Measurements from ENCODE around the gene C1orf159. TPM values are rescaled to one million over a fixed set of nuclear protein-coding genes. Genes with fewer than 3 reads are reported as not detected.

C1orf159 gene
- total RNA-seq, 2 donors from 2014 or later: 23.1 to 29.5 TPM

DNA sequence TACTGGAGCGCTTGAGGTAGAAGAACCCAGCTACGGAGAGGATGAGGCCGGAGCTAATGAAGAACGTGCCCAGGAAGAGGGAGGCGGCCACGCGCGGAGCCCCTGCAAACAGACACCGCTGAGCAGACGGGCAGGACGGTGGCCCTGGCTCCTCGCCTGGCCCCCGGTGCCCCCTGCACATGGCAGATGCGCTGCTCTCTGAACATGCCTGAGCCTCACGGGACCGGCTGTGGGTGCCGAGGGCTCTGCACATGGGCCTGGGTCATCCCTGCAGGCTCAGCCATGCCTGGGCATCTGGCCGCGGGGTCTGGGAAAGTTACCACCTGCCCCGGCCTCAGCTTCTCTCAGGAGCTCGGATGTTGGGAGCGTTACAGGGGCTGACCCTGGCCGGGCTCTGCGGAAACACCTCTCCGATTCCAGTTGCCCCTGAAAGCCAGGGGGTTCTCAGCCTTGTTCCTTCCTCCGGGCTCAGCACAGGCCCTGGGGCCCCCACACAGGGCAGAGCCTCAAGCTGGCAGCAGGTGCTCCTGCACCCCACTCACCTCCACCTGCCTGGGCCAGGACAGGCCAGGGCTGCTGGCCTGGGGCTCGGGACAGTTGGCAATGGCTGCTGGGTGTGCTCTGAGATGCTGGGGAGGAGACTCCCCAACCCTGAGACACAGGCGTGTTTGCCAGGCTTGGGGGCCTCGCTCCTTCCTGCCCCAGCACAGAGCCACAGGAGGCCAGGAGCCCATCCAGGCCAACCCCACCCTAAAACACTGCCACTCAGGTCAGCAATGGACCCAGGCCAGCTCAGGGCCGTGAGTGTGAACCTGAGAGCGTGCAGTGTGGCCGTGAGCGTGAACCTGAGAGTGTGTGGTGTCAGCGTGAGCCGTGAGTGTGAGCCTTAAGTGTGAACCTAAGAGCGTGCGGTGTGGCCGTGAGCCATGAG, 29.7 kb downstream of the C1orf159 start:
- no peaks in the 10 kb centered on the region for H3K27me3 Mint-ChIP-seq (ENCODE audit: insufficient read depth)
- H3K9me3 Mint-ChIP-seq: no peaks in the 10 kb centered on the region
- TF ChIP-seq, protein P1, sequence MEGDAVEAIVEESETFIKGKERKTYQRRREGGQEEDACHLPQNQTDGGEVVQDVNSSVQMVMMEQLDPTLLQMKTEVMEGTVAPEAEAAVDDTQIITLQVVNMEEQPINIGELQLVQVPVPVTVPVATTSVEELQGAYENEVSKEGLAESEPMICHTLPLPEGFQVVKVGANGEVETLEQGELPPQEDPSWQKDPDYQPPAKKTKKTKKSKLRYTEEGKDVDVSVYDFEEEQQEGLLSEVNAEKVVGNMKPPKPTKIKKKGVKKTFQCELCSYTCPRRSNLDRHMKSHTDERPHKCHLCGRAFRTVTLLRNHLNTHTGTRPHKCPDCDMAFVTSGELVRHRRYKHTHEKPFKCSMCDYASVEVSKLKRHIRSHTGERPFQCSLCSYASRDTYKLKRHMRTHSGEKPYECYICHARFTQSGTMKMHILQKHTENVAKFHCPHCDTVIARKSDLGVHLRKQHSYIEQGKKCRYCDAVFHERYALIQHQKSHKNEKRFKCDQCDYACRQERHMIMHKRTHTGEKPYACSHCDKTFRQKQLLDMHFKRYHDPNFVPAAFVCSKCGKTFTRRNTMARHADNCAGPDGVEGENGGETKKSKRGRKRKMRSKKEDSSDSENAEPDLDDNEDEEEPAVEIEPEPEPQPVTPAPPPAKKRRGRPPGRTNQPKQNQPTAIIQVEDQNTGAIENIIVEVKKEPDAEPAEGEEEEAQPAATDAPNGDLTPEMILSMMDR (conservative IDR thresholded peaks at IDR 0.05): no peak
- Histone ChIP-seq H3K36me3 (ENCODE audit: control insufficient read depth, insufficient read depth, low read length) (no peaks in the 10 kb centered on the region), H3K27me3 (ENCODE audit: control insufficient read depth, insufficient read depth, low read length, poor library complexity, severe bottlenecking) (no peaks in the 10 kb centered on the region), H3K4me1 (ENCODE audit: control insufficient read depth, insufficient read depth, low read length) (no peaks in the 10 kb centered on the region), H3K9ac (ENCODE audit: extremely low read depth, low read length, poor library complexity, severe bottlenecking) (no peak overlapping the region), H3K9me3 (ENCODE audit: control insufficient read depth, low read length) (no peaks in the 10 kb centered on the region), H3K27ac (ENCODE audit: low read depth, low read length) (no peak overlapping the region), H3K4me3 (ENCODE audit: low read length) (no peak overlapping the region)
- no peak overlapping the region for H3K4me3 Mint-ChIP-seq
- peak; percentile 43 for DNase-seq
- H3K36me3 Mint-ChIP-seq (ENCODE audit: low read depth): peaks cover 2% of the 10 kb centered on the region
- 94 to 96% methylated on average over 28 to 38 of the region's 38 CpGs for WGBS, 2 experiments (ENCODE audit: insufficient coverage in 1 of 2, insufficient read length in 1 of 2)
- no peak overlapping the region for H3K27ac Mint-ChIP-seq
- no peaks in the 10 kb centered on the region for H3K4me1 Mint-ChIP-seq

DNA sequence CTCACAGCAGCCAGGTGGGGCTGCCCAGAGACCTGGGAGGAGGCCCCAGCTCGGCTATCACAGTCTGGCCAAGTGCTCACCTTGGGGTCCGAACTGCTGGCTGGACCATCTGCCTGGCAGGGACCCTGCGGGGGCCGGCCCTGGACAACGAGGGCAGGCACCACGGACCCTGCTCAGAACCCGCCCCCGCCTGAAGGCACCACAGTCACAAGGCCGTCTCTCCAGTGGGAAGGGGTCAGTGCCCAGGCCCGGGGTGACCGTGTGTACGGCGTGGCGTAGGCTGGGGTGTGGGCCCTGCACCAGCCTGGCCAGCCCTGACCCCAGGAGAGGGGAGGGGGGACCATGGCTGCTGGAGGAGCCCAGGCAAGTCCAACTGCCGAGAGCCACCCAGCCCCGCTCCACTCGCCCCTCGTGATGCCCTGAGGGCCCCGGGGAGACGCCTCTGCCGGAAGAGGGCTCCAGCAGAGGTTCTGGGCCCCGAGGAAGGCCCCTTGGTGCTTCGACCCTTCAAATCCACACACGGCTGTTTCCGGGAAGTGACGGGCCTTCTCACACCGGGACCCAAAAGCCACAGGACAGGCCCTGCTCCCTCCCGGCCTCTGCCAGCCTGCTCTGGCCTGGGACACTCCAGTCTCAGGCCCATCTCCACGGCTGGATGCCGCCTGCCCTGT, 30.6 kb downstream of the C1orf159 start:
- Histone ChIP-seq H3K27ac (ENCODE audit: low read depth, low read length) (no peak overlapping the region), H3K27me3 (ENCODE audit: control insufficient read depth, insufficient read depth, low read length, poor library complexity, severe bottlenecking) (no peaks in the 10 kb centered on the region), H3K36me3 (ENCODE audit: control insufficient read depth, insufficient read depth, low read length) (no peaks in the 10 kb centered on the region), H3K4me3 (ENCODE audit: low read length) (no peak overlapping the region), H3K4me1 (ENCODE audit: control insufficient read depth, insufficient read depth, low read length) (no peaks in the 10 kb centered on the region), H3K9ac (ENCODE audit: extremely low read depth, low read length, poor library complexity, severe bottlenecking) (no peak overlapping the region), H3K9me3 (ENCODE audit: control insufficient read depth, low read length) (no peaks in the 10 kb centered on the region)
- H3K27me3 Mint-ChIP-seq (ENCODE audit: insufficient read depth): no peaks in the 10 kb centered on the region
- H3K4me1 Mint-ChIP-seq: no peaks in the 10 kb centered on the region
- no peak for DNase-seq
- H3K36me3 Mint-ChIP-seq (ENCODE audit: low read depth): peaks cover 2% of the 10 kb centered on the region
- H3K27ac Mint-ChIP-seq: no peak overlapping the region
- WGBS, 2 experiments (ENCODE audit: insufficient coverage in 1 of 2, insufficient read length in 1 of 2): 89 to 92% methylated on average over 27 to 30 of the region's 30 CpGs
- no peaks in the 10 kb centered on the region for H3K9me3 Mint-ChIP-seq
- TF ChIP-seq, protein P1 (conservative IDR thresholded peaks at IDR 0.05): no peak
- no peak overlapping the region for H3K4me3 Mint-ChIP-seq

DNA sequence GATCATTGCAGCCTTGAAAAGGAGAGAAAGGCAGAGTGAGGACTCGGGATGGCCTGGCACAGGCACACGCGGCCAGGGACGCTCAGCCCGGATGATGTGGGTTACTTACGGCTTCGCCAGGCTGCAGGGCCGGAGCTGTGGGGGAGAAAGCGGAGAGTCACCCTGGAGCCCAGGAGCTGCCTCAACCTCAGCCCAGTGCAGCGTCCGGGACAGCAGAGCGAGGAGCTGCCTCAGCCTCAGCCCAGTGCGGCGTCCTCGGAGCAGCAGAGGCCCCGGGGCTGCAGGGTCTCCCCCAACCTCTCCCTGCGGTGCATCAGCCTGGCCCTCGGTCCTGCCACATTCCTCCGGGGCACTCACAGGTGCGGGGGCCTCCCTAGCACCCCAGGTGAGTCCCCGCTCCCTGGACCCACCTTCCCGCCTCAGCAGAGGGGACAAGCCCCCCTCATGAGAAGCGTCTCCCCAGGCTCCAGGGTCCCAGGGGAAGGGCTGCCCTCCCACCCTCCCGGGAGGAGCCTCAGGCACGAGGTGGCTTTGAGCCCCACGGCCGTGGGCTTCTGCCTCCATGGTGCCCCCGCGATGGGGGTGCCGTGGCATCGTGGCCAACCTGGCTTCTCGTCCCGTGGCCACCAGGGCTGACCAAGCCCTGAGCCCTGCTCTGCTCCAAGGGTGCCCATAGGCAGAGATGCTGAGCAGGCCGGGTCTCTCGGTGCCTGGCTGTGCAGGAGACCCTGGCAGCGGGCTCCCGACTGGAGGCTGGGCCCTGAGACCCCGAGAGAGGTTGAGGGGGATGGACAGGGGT, 31.3 kb downstream of the C1orf159 start:
- H3K4me1 ChIP-seq (ENCODE audit: control insufficient read depth, insufficient read depth, low read length): peaks cover 5% of the 10 kb centered on the region
- H3K27ac Mint-ChIP-seq: no peak overlapping the region
- no peak overlapping the region for H3K9ac ChIP-seq (ENCODE audit: extremely low read depth, low read length, poor library complexity, severe bottlenecking)
- WGBS, 2 experiments (ENCODE audit: insufficient coverage in 1 of 2, insufficient read length in 1 of 2): 93 to 96% methylated on average over 17 to 38 of the region's 38 CpGs
- H3K36me3 ChIP-seq (ENCODE audit: control insufficient read depth, insufficient read depth, low read length): no peaks in the 10 kb centered on the region
- TF ChIP-seq, protein P1 (conservative IDR thresholded peaks at IDR 0.05): no peak
- H3K4me3 ChIP-seq (ENCODE audit: low read length): no peak overlapping the region
- H3K9me3 ChIP-seq (ENCODE audit: control insufficient read depth, low read length): no peaks in the 10 kb centered on the region
- DNase-seq: peak; percentile 38
- H3K27me3 Mint-ChIP-seq (ENCODE audit: insufficient read depth): peaks cover under 1% of the 10 kb centered on the region
- H3K4me1 Mint-ChIP-seq: no peaks in the 10 kb centered on the region
- peaks cover 1% of the 10 kb centered on the region for H3K27me3 ChIP-seq (ENCODE audit: control insufficient read depth, insufficient read depth, low read length, poor library complexity, severe bottlenecking)
- peaks cover 2% of the 10 kb centered on the region for H3K36me3 Mint-ChIP-seq (ENCODE audit: low read depth)
- no peaks in the 10 kb centered on the region for H3K9me3 Mint-ChIP-seq
- no peak overlapping the region for H3K4me3 Mint-ChIP-seq
- no peak overlapping the region for H3K27ac ChIP-seq (ENCODE audit: low read depth, low read length)
